Natural killer cell (primary cell): ENCODE results near the gene EXOC3L2. TPM values are rescaled to one million over a fixed set of nuclear protein-coding genes. Genes with fewer than 3 reads are reported as not detected.

Experiments
- ATAC-seq, 3 donors: fragments of 150-1000 bp in 2 of 3; fragments of 200-7000 bp in 1 of 3; cut with Tn5 transposase; 1 replicate in 1 of 3; 2 replicates in 2 of 3; pipeline ENCODE4 v1.10.0; 2021; ENCODE audit warnings: mild to moderate bottlenecking in 2 of 3, moderate library complexity in 2 of 3
- DNase-seq, 2 donors: peaks; one replicate each; pipeline versions ENCODE4 v3.0.0 to v3.0.0-alpha.2; 2013 to 2021; ENCODE audit warnings: mixed read lengths in 1 of 2
- H3K27ac ChIP-seq: one replicate; pipeline ENCODE4 v1.5.1; 2013; ENCODE audit warnings: mild to moderate bottlenecking, low read length
- H3K27me3 ChIP-seq: one replicate; pipeline ENCODE4 v1.6.1; 2013; ENCODE audit warnings: low read length; ENCODE audit not compliant: control insufficient read depth, insufficient read depth
- H3K36me3 ChIP-seq: one replicate; pipeline ENCODE4 v1.6.1; 2013; ENCODE audit warnings: low read length; ENCODE audit not compliant: control insufficient read depth, insufficient read depth
- H3K4me1 ChIP-seq: one replicate; pipeline ENCODE4 v1.6.1; 2013; ENCODE audit warnings: low read length; ENCODE audit not compliant: control insufficient read depth, insufficient read depth
- H3K4me3 ChIP-seq: one replicate; pipeline ENCODE4 v1.5.1; 2013; ENCODE audit warnings: low read length
- H3K9me3 ChIP-seq: one replicate; pipeline ENCODE4 v1.6.1; 2013; ENCODE audit warnings: low read length; ENCODE audit not compliant: control insufficient read depth, insufficient read depth
- H3K27ac Mint-ChIP-seq, 2 donors: one replicate each; pipeline ENCODE4 v1.8.0; 2022; ENCODE audit warnings: mild to moderate bottlenecking in 2 of 2, mixed read lengths in 2 of 2, moderate library complexity in 1 of 2
- H3K27me3 Mint-ChIP-seq, 2 donors: one replicate each; pipeline ENCODE4 v1.8.0; 2022; ENCODE audit warnings: low read depth in 2 of 2, mixed read lengths in 2 of 2
- H3K36me3 Mint-ChIP-seq: one replicate; pipeline ENCODE4 v1.8.0; 2022; ENCODE audit warnings: mixed read lengths
- H3K4me1 Mint-ChIP-seq, 2 donors: one replicate each; pipeline ENCODE4 v1.8.0; 2022; ENCODE audit warnings: mixed read lengths in 2 of 2
- H3K4me3 Mint-ChIP-seq: one replicate; pipeline ENCODE4 v1.8.0; 2022; ENCODE audit warnings: mild to moderate bottlenecking, moderate library complexity, mixed read lengths
- H3K9me3 Mint-ChIP-seq, 2 donors: one replicate each; pipeline ENCODE4 v1.8.0; 2022; ENCODE audit warnings: mixed read lengths in 2 of 2
- CTCF ChIP-seq: fragments of 200-600 bp; IDR thresholded peaks from one replicate; pipeline ENCODE4 v1.8.0; 2022; ENCODE audit warnings: antibody characterized with exemption
- WGBS: methylation state at CpG from one replicate; pipeline ENCODE4 v1.1.7; 2013; ENCODE audit warnings: missing lambda C conversion rate; ENCODE audit not compliant: insufficient coverage; 5-methylcytosine and 5-hydroxymethylcytosine counted together
- intact Hi-C: fragments of 100-400 bp; cut with micrococcal nuclease; formaldehyde crosslinking; loops from one replicate; pipeline ENCODE4 v1.14.2; 2022
- total RNA-seq, 4 donors: library from RNA; stranded (reverse); fragments of 120-200 nt in 1 of 4; gene quantifications; one replicate each; pipeline versions ENCODE4 v1.2.3 to v1.2.4, GENCODE V29; 2013 to 2022

Gene EXOC3L2
- total RNA-seq, 3 donors from 2014 or later (not counting 1 experiment from before 2014, with no cell fraction given) = 0.16 to 0.23 TPM; not detected in 1

GRCh38 chr19:45163156-45163555 lies 82.1 kb downstream of the EXOC3L2 start:
- H3K27ac Mint-ChIP-seq = no peak overlapping the region

GRCh38 chr19:45162608-45163143 lies 82.5 kb downstream of the EXOC3L2 start:
- Histone ChIP-seq H3K36me3 (no peaks in the 10 kb centered on the region), H3K27me3 (no peaks in the 10 kb centered on the region), H3K9me3 (no peaks in the 10 kb centered on the region), H3K4me1 (peaks cover 16% of the 10 kb centered on the region), H3K4me3 (no peak overlapping the region), H3K27ac (no peak overlapping the region)
- H3K4me3 Mint-ChIP-seq = no peak overlapping the region
- H3K4me1 Mint-ChIP-seq = peaks cover 0 to 13% of the 10 kb centered on the region in 2 donors
- WGBS = 95% methylated on average over 17 of the region's 18 CpGs
- no peaks in the 10 kb centered on the region for H3K36me3 Mint-ChIP-seq
- peaks cover 0 to 19% of the 10 kb centered on the region in 2 donors for H3K27me3 Mint-ChIP-seq
- H3K9me3 Mint-ChIP-seq = no peaks in the 10 kb centered on the region
- H3K27ac Mint-ChIP-seq = no peak overlapping the region
- no peak for TF ChIP-seq CTCF
- intact Hi-C loops = no loop called here
- DNase-seq (no peak), ATAC-seq (no peak)

More at GRCh38 chr19:45163156-45163555, 82.1 kb downstream of the EXOC3L2 start:
- peaks cover 0 to 15% of the 10 kb centered on the region in 2 donors for H3K27me3 Mint-ChIP-seq
- no peaks in the 10 kb centered on the region for H3K27me3 ChIP-seq
- intact Hi-C loops = no loop called here
- H3K4me3 ChIP-seq = no peak overlapping the region
- no peaks in the 10 kb centered on the region for H3K9me3 ChIP-seq
- WGBS = 90% methylated on average over 17 of the region's 17 CpGs
- ATAC-seq = no peak
- no peak for DNase-seq
- no peaks in the 10 kb centered on the region for H3K36me3 Mint-ChIP-seq
- H3K4me1 ChIP-seq = peaks cover 16% of the 10 kb centered on the region
- H3K9me3 Mint-ChIP-seq = no peaks in the 10 kb centered on the region
- no peak overlapping the region for H3K27ac ChIP-seq
- no peak overlapping the region for H3K4me3 Mint-ChIP-seq
- no peak for TF ChIP-seq CTCF
- peaks cover 0 to 13% of the 10 kb centered on the region in 2 donors for H3K4me1 Mint-ChIP-seq
- no peaks in the 10 kb centered on the region for H3K36me3 ChIP-seq

Other genes starting within 250 kb of the EXOC3L2 start
- gene RELB, start 243.9 kb downstream of the EXOC3L2 start, total RNA-seq = 100 to 1,000 TPM in 2 of 3 donors, 10 to 100 TPM in 1; 92.4 to 119 (median 105) TPM
- 100 to 1,000 TPM; 142 to 160 (median 146) TPM for gene CLASRP, start 206.4 kb downstream of the EXOC3L2 start, total RNA-seq
- gene ZNF296, start 168.9 kb downstream of the EXOC3L2 start, total RNA-seq = 1 to 10 TPM; 5.1 to 8.0 (median 8.0) TPM
- 10 to 100 TPM; 27.7 to 28.7 (median 27.9) TPM for gene GEMIN7, start 166.1 kb downstream of the EXOC3L2 start, total RNA-seq
- gene PPP1R37, start 152.2 kb downstream of the EXOC3L2 start, total RNA-seq = 10 to 100 TPM; 23.8 to 29.3 (median 25.0) TPM
- under 1 TPM; 0.55 to 1.00 (median 0.66) TPM for gene NKPD1, start 84.4 kb downstream of the EXOC3L2 start, total RNA-seq
- gene TRAPPC6A, start 67.2 kb downstream of the EXOC3L2 start, total RNA-seq = 10 to 100 TPM; 38.0 to 47.0 (median 45.2) TPM
- 10 to 100 TPM; 20.9 to 26.3 (median 21.8) TPM for gene BLOC1S3, start 66.6 kb downstream of the EXOC3L2 start, total RNA-seq
- 10 to 100 TPM; 50.4 to 53.6 (median 51.4) TPM for gene MARK4, start 5.9 kb upstream of the EXOC3L2 start, total RNA-seq
- not detected for gene CKM, start 77.5 kb upstream of the EXOC3L2 start, total RNA-seq
- not detected for gene KLC3, start 95.3 kb upstream of the EXOC3L2 start, total RNA-seq
- 10 to 100 TPM; 13.4 to 22.3 (median 14.9) TPM for gene ERCC2, start 125.2 kb upstream of the EXOC3L2 start, total RNA-seq
- gene PPP1R13L, start 159.7 kb upstream of the EXOC3L2 start, total RNA-seq = 1 to 10 TPM; 5.6 to 7.4 (median 5.9) TPM
- 1 to 10 TPM in 1 of 3 donors, under 1 TPM in 2; 0.28 to 1.4 (median 0.45) TPM for gene POLR1G, start 161.2 kb upstream of the EXOC3L2 start, total RNA-seq
- gene ERCC1, start 178.5 kb upstream of the EXOC3L2 start, total RNA-seq = 10 to 100 TPM; 46.8 to 55.2 (median 48.2) TPM
- gene FOSB, start 222.6 kb upstream of the EXOC3L2 start, total RNA-seq = 1,000 to 10,000 TPM in 2 of 3 donors, 100 to 1,000 TPM in 1; 784 to 1,837 (median 1,121) TPM